Measurements from ENCODE around the gene SEC24D. TPM values are rescaled to one million over a fixed set of nuclear protein-coding genes. Genes with fewer than 3 reads are reported as not detected.

The SEC24D gene
- total RNA-seq, 1 experiment from 2014 or later: 14.4 TPM

- ATAC-seq (no peak), DNase-seq (no peak)
- no peaks in the 10 kb centered on the region for H4K20me1 ChIP-seq (ENCODE audit: low read length)
- no peaks in the 10 kb centered on the region for H3K9me3 ChIP-seq (ENCODE audit: low read length)
- intact Hi-C loops (cut with micrococcal nuclease): no loop called here
- H3K9ac ChIP-seq (ENCODE audit: low read length): no peak overlapping the region
- H3K79me2 ChIP-seq (ENCODE audit: low read length): no peaks in the 10 kb centered on the region
- H3K36me3 ChIP-seq (ENCODE audit: low read depth, low read length): peaks cover 3% of the 10 kb centered on the region; the same call in 1 of the 2 replicates
- H2AFZ ChIP-seq (ENCODE audit: low read length): no peak overlapping the region
- H3F3A ChIP-seq (ENCODE audit: low read length, unreplicated experiment): no peaks in the 10 kb centered on the region
- H3K27ac ChIP-seq (ENCODE audit: low read length): no peak overlapping the region
- H3K4me2 ChIP-seq (ENCODE audit: low read length): no peak overlapping the region
- no peaks in the 10 kb centered on the region for H3K27me3 ChIP-seq (ENCODE audit: low read length)
- no peaks in the 10 kb centered on the region for H3K4me1 ChIP-seq (ENCODE audit: insufficient read depth, low read length)
- BruUV-seq (replicated peaks): no TSS peak
- no peaks in the 10 kb centered on the region for H3K9me2 ChIP-seq (replicated peaks; ENCODE audit: low read length)
- no peak overlapping the region for H3K4me3 ChIP-seq (ENCODE audit: low read length)
- ChIA-PET POLR2A (ENCODE audit: unreplicated experiment) (no interaction called here), CTCF (no interaction called here)
- TF ChIP-seq EZH2phosphoT487 (IDR thresholded peaks at IDR 0.05; ENCODE audit: borderline replicate concordance, low read length): no peak
- TF ChIP-seq, protein P1, sequence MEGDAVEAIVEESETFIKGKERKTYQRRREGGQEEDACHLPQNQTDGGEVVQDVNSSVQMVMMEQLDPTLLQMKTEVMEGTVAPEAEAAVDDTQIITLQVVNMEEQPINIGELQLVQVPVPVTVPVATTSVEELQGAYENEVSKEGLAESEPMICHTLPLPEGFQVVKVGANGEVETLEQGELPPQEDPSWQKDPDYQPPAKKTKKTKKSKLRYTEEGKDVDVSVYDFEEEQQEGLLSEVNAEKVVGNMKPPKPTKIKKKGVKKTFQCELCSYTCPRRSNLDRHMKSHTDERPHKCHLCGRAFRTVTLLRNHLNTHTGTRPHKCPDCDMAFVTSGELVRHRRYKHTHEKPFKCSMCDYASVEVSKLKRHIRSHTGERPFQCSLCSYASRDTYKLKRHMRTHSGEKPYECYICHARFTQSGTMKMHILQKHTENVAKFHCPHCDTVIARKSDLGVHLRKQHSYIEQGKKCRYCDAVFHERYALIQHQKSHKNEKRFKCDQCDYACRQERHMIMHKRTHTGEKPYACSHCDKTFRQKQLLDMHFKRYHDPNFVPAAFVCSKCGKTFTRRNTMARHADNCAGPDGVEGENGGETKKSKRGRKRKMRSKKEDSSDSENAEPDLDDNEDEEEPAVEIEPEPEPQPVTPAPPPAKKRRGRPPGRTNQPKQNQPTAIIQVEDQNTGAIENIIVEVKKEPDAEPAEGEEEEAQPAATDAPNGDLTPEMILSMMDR (conservative IDR thresholded peaks at IDR 0.05; ENCODE audit: low read depth, low read length): no peak
- TF ChIP-seq EZH2 (IDR thresholded peaks at IDR 0.05; ENCODE audit: low read length, unreplicated experiment): no peak
Observed at GRCh38 chr4:118790544-118790943, 45.4 kb downstream of the SEC24D start.

DNA sequence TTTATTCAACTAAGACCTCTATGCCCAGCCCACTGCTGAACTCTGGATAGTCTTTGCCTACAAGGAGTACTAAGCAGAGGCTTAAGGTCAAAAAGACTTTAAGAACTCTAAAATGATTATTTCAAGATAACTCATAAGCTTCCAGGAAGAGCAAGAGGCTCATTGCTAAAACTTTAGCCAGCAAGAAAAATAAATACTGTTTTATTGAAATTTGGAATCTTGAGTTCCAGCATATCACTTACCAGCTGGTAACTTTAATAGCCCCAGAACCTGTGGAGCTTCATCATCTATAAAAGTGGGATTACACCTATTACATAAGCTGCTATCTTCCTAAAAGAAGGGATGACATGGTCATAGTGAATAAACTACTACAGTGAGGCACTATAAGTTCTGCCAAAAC is 47.0 kb downstream of the SEC24D start:
- no TSS peak for BruUV-seq (replicated peaks)
- no peaks in the 10 kb centered on the region for H3K9me2 ChIP-seq (replicated peaks; ENCODE audit: low read length)
- no peak overlapping the region for H3K27ac ChIP-seq (ENCODE audit: low read length)
- intact Hi-C loops (cut with micrococcal nuclease): no loop called here
- peaks cover 3% of the 10 kb centered on the region; the same call in 1 of the 2 replicates for H3K36me3 ChIP-seq (ENCODE audit: low read depth, low read length)
- no peak overlapping the region for H3K9ac ChIP-seq (ENCODE audit: low read length)
- no peak for DNase-seq
- TF ChIP-seq EZH2phosphoT487 (IDR thresholded peaks at IDR 0.05; ENCODE audit: borderline replicate concordance, low read length) (no peak), EZH2 (IDR thresholded peaks at IDR 0.05; ENCODE audit: low read length, unreplicated experiment) (no peak)
- TF ChIP-seq, protein P1 (conservative IDR thresholded peaks at IDR 0.05; ENCODE audit: low read depth, low read length): no peak
- POLR2A ChIA-PET (ENCODE audit: unreplicated experiment): no interaction called here
- no peak overlapping the region for H2AFZ ChIP-seq (ENCODE audit: low read length)
- H3K27me3 ChIP-seq (ENCODE audit: low read length): no peaks in the 10 kb centered on the region
- no peak for ATAC-seq
- no peaks in the 10 kb centered on the region for H3K9me3 ChIP-seq (ENCODE audit: low read length)
- no peaks in the 10 kb centered on the region for H3K79me2 ChIP-seq (ENCODE audit: low read length)
- H3K4me3 ChIP-seq (ENCODE audit: low read length): no peak overlapping the region
- CTCF ChIA-PET: no interaction called here
- no peaks in the 10 kb centered on the region for H4K20me1 ChIP-seq (ENCODE audit: low read length)
- H3K4me2 ChIP-seq (ENCODE audit: low read length): no peak overlapping the region
- no peaks in the 10 kb centered on the region for H3F3A ChIP-seq (ENCODE audit: low read length, unreplicated experiment)
- no peaks in the 10 kb centered on the region for H3K4me1 ChIP-seq (ENCODE audit: insufficient read depth, low read length)

GRCh38 chr4:118787844-118788380 is 48.0 kb downstream of the SEC24D start:
- H3K27ac ChIP-seq (ENCODE audit: low read length): no peak overlapping the region
- H3K36me3 ChIP-seq (ENCODE audit: low read depth, low read length): peaks cover 3% of the 10 kb centered on the region; the same call in 1 of the 2 replicates
- no peak for DNase-seq
- no peaks in the 10 kb centered on the region for H3K9me3 ChIP-seq (ENCODE audit: low read length)
- intact Hi-C loops (cut with micrococcal nuclease): no loop called here
- H3K4me2 ChIP-seq (ENCODE audit: low read length): no peak overlapping the region
- TF ChIP-seq EZH2phosphoT487 (IDR thresholded peaks at IDR 0.05; ENCODE audit: borderline replicate concordance, low read length): no peak
- TF ChIP-seq EZH2 (IDR thresholded peaks at IDR 0.05; ENCODE audit: low read length, unreplicated experiment): no peak
- TF ChIP-seq, protein P1 (conservative IDR thresholded peaks at IDR 0.05; ENCODE audit: low read depth, low read length): no peak
- no peak overlapping the region for H3K9ac ChIP-seq (ENCODE audit: low read length)
- CTCF ChIA-PET: no interaction called here
- no peak for ATAC-seq
- H3K27me3 ChIP-seq (ENCODE audit: low read length): no peaks in the 10 kb centered on the region
- no peaks in the 10 kb centered on the region for H3K79me2 ChIP-seq (ENCODE audit: low read length)
- H3K4me3 ChIP-seq (ENCODE audit: low read length): no peak overlapping the region
- POLR2A ChIA-PET (ENCODE audit: unreplicated experiment): no interaction called here
- no peak overlapping the region for H2AFZ ChIP-seq (ENCODE audit: low read length)
- H3K9me2 ChIP-seq (replicated peaks; ENCODE audit: low read length): no peaks in the 10 kb centered on the region
- H3F3A ChIP-seq (ENCODE audit: low read length, unreplicated experiment): no peaks in the 10 kb centered on the region
- H4K20me1 ChIP-seq (ENCODE audit: low read length): no peaks in the 10 kb centered on the region
- H3K4me1 ChIP-seq (ENCODE audit: insufficient read depth, low read length): no peaks in the 10 kb centered on the region
- no TSS peak for BruUV-seq (replicated peaks)

Measured in PC-3 (cell line).